IgD-negative memory B cell (primary cell): ENCODE measurements around the gene ZNF30. TPM values are rescaled to one million over a fixed set of nuclear protein-coding genes. Genes with fewer than 3 reads are reported as not detected.
"Not testable (repeated sequence)": the region's sequence is repeated elsewhere in the genome, so short reads cannot be mapped to it uniquely, and the experiment has no call there.

Source experiments
- H3K27ac Mint-ChIP-seq, 3 donors: one replicate each; pipeline ENCODE4 v1.8.0; 2020 to 2022; ENCODE audit warnings: mild to moderate bottlenecking in 3 of 3, mixed read lengths in 3 of 3, moderate library complexity in 1 of 3
- H3K27me3 Mint-ChIP-seq: one replicate; pipeline ENCODE4 v1.8.0; 2021; ENCODE audit warnings: mixed read lengths
- H3K36me3 Mint-ChIP-seq: one replicate; pipeline ENCODE4 v1.8.0; 2020; ENCODE audit warnings: mild to moderate bottlenecking, mixed read lengths
- H3K4me1 Mint-ChIP-seq, 3 donors: one replicate each; pipeline ENCODE4 v1.8.0; 2020 to 2022; ENCODE audit warnings: mixed read lengths in 3 of 3, mild to moderate bottlenecking in 1 of 3
- H3K4me3 Mint-ChIP-seq, 4 donors: one replicate each; pipeline ENCODE4 v1.8.0; 2020 to 2022; ENCODE audit warnings: mild to moderate bottlenecking in 4 of 4, mixed read lengths in 4 of 4, moderate library complexity in 3 of 4
- H3K9me3 Mint-ChIP-seq, 3 donors: one replicate each; pipeline ENCODE4 v1.8.0; 2020 to 2021; ENCODE audit warnings: mixed read lengths in 3 of 3, mild to moderate bottlenecking in 1 of 3
- polyA plus RNA-seq: library from polyadenylated mRNA; unstranded; fragments of 300-500 nt; fragmentation: Illumina TruSeq; gene quantifications from one replicate; pipeline ENCODE4 v1.2.3, GENCODE V29; 2021

Gene ZNF30
- 1.6 TPM for polyA plus RNA-seq

DNA sequence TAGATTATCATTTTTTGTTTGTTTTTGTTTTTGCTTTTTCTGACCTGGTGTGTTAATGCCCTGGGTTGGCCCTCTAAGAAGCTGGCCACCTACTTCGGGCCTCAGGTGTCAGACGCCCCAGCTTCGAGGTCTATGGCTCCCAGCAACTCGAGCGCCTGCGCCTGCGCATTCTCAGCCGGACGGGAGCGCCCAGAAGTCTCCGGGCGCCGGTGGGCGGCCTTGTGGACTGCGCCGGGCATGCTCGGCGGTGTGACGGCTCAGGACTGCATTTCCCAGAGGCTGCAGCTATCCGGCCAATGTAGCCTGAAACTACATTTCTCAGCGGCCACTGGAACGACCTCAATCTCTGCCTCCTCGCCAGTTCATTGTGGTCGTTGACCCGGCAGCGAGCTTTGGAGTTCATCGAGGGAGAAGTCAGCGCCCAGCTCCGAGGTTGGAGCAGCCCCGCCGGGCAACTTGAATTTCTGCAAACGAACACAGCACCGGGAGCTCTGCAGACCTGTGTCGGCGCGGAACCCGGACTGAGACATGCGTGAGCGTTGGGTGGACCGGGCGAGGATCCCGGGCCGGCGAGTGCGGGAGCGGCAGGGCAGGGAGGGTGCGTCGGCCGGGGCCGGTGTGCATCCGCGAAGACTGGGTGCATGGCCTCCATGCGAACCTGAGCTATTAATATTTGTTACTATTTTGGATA is at the start of gene ZNF30:
Gene ZNF30, plus strand, starts transcription at position 219 of the 691 bp plus-strand sequence. CDS start 3,045 bp downstream, outside the sequence.
- Mint-ChIP-seq H3K4me1 (peaks cover 7 to 12% (median 8%) of the 10 kb centered on the region in 3 donors), H3K36me3 (peaks cover 8% of the 10 kb centered on the region), H3K27me3 (no peaks in the 10 kb centered on the region), H3K27ac (peak within 1 kb of the TSS in 1 of 3 donors; percentile 75), H3K9me3 (no peaks in the 10 kb centered on the region), H3K4me3 (peak within 1 kb of the TSS; percentile 90 to 97 (median 94))

DNA sequence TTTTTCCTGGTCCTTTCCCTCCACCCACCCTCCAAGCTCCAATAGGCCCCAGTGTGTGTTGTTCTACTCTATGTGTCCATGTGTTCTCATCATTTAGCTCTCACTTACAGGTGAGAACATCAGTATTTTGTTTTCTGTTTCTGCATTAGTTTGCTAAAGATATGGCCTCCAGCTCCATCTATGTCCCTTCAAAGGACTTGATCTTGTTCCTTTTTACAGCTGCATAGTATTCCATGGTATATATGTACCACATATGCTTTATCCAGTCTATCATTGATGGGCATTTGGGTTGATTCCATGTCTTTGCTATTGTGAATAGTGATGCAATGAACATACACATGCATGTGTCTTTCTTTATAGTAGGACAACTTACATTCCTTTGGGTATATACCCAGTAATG is 47.1 kb upstream of the ZNF30 start:
- Mint-ChIP-seq H3K9me3 (peaks cover 0 to 11% (median 1%) of the 10 kb centered on the region in 3 donors), H3K36me3 (no peaks in the 10 kb centered on the region), H3K27ac (no peak overlapping the region), H3K4me3 (no peak overlapping the region), H3K4me1 (no peaks in the 10 kb centered on the region), H3K27me3 (peaks cover 6% of the 10 kb centered on the region)

DNA sequence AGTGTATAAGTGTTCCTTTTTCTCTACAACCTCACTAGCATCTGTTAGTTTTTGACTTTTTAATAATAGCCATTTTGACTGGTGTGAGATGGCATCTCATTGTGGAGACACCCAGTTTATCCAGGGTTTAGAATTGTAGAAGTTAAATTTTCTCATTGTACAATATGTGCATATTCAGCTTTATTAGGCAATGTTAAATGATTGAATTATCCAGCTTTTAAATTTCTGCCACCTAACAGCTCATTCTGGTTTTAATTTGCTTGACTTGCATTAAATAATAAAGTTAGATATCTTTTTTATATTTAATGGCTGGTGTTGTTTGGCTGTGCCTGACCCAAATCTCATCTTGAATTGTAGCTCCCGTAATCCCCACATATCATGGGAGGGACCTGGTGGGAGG is 46.7 kb upstream of the ZNF30 start:
- Mint-ChIP-seq H3K27me3 (peaks cover 6% of the 10 kb centered on the region), H3K4me3 (no peak overlapping the region), H3K4me1 (no peaks in the 10 kb centered on the region), H3K36me3 (no peaks in the 10 kb centered on the region), H3K9me3 (peaks cover 4 to 15% (median 6%) of the 10 kb centered on the region in 3 donors), H3K27ac (no peak overlapping the region)

DNA sequence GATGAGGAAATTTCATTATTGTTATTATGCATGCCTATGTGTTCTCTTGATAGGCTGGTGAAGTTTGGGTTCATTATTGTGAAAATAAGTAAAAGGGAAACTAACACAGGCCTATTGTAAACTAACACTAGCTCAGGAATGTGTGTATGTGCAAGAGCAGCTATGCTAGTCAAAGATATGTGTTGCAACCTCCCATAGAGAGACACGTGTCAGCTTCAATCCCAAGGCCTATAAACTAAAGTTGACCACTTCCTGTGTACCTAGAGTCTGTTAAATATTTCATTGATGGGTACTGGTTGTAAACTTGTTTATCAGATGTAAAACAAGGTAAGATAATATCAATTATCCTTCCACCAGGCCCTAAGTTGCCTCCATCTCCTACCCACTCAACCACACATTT is 44.7 kb upstream of the ZNF30 start:
- Mint-ChIP-seq H3K4me3 (no peak overlapping the region), H3K36me3 (no peaks in the 10 kb centered on the region), H3K27ac (no peak overlapping the region), H3K4me1 (no peaks in the 10 kb centered on the region), H3K27me3 (peaks cover 4% of the 10 kb centered on the region), H3K9me3 (peaks cover 8 to 28% (median 11%) of the 10 kb centered on the region in 3 donors)

DNA sequence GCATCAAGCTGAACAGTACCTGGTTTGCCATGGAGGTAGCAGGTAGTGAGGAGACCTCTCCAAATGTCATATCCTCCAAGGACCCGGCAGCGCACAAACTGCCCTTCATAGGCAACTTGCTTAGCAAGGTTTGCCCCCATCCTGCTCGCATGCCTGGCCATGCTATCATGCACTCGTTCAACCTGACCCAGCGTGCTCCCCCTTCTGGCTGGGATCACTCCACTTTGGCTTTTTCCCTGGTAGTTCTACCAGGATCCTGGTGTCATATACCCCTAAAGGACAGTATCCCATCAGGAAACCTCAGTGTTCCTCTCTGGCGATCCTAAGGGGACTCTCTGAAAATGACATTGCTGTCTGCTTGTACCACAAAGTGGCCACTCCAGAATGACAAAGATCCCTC is 38.6 kb upstream of the ZNF30 start:
- Mint-ChIP-seq H3K4me1 (no peaks in the 10 kb centered on the region), H3K27me3 (peaks cover 9% of the 10 kb centered on the region), H3K36me3 (peaks cover 1% of the 10 kb centered on the region), H3K4me3 (no peak overlapping the region), H3K27ac (no peak overlapping the region), H3K9me3 (peaks cover 9 to 28% (median 10%) of the 10 kb centered on the region in 3 donors)

DNA sequence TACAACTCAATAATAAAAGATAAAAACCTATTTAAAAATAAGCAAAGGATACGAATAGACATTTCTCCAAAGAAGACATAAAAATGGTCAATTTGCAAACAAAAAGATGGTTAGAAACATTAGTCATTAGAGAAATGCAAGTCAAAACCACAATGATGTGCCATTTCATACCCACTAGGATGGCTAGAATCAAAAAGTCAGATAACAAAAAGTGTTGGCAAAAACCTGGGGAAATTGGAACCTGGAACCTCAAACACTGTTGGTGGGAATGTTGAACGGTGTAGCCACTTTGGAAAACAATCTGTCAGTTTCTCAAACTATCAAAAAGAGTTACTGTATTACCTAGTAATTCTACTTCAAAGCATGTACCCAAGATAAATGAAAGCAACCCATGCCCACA is 26.5 kb upstream of the ZNF30 start:
- peaks cover 1% of the 10 kb centered on the region for H3K36me3 Mint-ChIP-seq
- no peaks in the 10 kb centered on the region for H3K4me1 Mint-ChIP-seq
- no peak overlapping the region for H3K27ac Mint-ChIP-seq
- peaks cover 0 to 6% (median 3%) of the 10 kb centered on the region in 3 donors for H3K9me3 Mint-ChIP-seq
- H3K27me3 Mint-ChIP-seq: peaks cover 10% of the 10 kb centered on the region
- no peak overlapping the region for H3K4me3 Mint-ChIP-seq

DNA sequence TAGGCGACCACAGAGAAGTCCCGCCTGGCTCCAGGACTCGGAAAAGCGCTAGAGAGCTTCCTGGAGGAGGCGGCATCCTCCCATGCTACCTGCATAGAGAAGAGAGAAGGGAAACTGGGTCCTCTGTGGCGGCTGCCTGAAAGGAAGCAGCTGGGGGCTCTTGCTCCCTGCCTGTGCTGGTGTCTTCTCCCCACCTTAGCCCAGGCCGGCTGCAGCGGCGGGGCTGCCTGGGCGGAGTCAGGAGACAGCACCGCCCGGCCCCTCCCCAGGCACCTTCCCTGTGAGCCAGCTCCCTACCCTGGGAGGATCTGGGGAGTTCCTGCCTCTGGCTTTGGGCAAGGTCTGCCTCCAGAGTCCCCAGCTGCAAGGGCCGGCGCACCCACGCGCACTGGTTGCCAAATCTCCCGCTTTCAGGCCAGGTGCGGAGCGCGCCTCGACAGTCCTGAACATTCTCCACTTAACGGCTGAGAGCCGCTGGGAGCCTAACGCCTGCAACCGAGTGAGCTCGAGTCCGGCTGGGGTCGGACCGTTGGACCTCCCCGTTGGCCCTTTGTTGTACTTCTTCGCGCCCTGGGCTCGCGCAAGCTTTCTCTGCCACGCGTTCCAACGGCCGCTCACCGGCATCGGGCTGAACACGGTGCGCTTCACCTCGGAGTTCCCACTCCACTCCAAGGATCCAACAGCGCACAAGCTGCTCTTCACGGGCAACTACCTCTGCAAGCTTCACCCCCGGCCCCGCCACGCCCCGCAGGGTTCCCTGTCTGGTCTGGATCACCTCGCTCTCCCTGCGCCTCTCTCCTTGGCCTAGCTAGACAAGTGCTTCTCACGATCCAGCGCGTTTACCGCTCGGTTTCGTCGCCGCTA is 21.8 kb upstream of the ZNF30 start:
- Mint-ChIP-seq H3K27me3 (peaks cover 40% of the 10 kb centered on the region), H3K4me3 (peak overlapping the region in 1 of 4 donors; percentile 23), H3K9me3 (peaks cover 0 to 6% (median 2%) of the 10 kb centered on the region in 3 donors)

DNA sequence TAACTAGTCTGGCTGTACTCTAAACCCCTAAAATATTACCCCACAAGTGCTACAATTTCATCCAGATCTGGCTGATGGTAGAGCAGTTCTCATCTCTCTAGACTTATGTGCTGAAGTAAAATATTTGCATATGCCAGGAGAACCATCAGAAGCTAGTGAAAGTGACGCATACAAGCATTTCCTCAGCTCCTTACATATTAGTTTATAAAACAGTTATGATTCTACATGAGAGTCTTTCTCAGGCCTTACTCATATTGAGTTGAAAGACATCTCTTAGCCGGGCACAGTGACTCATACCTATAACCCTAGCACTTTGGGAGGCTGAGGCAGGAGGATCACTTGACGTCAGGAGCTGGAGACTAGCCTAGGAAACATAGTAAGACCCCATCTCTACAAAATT is 15.9 kb upstream of the ZNF30 start:
- Mint-ChIP-seq H3K36me3 (no peaks in the 10 kb centered on the region), H3K27ac (no peak overlapping the region), H3K9me3 (peaks cover 0 to 8% (median 4%) of the 10 kb centered on the region in 3 donors), H3K4me1 (no peaks in the 10 kb centered on the region), H3K27me3 (peaks cover 24% of the 10 kb centered on the region), H3K4me3 (no peak overlapping the region)

More for the DNA sequence above, 21.8 kb upstream of the ZNF30 start:
- H3K36me3 Mint-ChIP-seq: peaks cover 1% of the 10 kb centered on the region
- H3K27ac Mint-ChIP-seq: no peak overlapping the region
- peaks cover 0 to 2% (median 0%) of the 10 kb centered on the region in 3 donors for H3K4me1 Mint-ChIP-seq

DNA sequence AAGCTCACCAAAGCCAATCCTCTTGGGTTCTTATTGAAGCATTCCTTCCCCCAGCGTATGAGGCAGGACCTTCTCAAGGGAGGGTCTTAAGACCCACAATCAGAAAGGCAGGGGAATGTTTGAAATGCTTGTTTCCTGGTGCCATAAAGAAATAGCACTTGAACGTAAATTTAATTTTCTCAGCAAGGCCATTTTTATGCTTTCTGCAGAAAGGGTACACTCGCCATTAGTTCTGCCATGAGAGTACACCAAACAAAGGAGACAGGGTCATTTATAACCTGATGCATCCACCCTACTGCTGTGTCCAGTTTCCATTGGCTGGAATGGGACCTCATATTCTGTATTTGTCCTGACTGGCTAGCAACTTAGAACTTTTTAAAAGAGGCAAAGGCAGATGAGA is 9.6 kb upstream of the ZNF30 start:
- H3K9me3 Mint-ChIP-seq: peaks cover 6 to 19% (median 16%) of the 10 kb centered on the region in 3 donors
- not testable (repeated sequence) for H3K4me3 Mint-ChIP-seq

DNA sequence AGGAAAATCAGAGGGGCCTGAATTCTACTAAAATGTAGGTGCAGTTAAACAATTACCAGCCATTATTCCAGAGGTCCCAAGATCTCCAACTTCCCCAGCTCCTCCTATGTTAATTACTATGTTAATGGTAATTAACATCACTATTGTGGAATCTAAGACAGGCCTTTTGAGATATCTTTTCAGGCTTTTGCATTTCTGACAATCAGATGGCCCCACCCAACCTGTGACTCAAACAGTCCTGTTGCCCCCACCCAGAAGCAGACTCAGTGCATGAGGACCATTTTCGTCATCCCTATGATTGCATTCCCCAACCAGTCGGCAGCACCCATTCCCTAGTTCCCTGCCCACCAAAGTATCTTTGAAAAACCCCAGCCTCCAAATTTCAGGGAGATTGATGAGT is 8.5 kb upstream of the ZNF30 start:
- Mint-ChIP-seq H3K4me3 (peak overlapping the region in 1 of 4 donors; percentile 11), H3K27ac (no peak overlapping the region), H3K9me3 (peaks cover 4 to 19% (median 16%) of the 10 kb centered on the region in 3 donors), H3K36me3 (no peaks in the 10 kb centered on the region), H3K27me3 (peaks cover 6% of the 10 kb centered on the region), H3K4me1 (no peaks in the 10 kb centered on the region)

More for the DNA sequence above, 9.6 kb upstream of the ZNF30 start:
- H3K4me1 Mint-ChIP-seq, H3K36me3 Mint-ChIP-seq, H3K27ac Mint-ChIP-seq, H3K27me3 Mint-ChIP-seq: not testable (repeated sequence)

DNA sequence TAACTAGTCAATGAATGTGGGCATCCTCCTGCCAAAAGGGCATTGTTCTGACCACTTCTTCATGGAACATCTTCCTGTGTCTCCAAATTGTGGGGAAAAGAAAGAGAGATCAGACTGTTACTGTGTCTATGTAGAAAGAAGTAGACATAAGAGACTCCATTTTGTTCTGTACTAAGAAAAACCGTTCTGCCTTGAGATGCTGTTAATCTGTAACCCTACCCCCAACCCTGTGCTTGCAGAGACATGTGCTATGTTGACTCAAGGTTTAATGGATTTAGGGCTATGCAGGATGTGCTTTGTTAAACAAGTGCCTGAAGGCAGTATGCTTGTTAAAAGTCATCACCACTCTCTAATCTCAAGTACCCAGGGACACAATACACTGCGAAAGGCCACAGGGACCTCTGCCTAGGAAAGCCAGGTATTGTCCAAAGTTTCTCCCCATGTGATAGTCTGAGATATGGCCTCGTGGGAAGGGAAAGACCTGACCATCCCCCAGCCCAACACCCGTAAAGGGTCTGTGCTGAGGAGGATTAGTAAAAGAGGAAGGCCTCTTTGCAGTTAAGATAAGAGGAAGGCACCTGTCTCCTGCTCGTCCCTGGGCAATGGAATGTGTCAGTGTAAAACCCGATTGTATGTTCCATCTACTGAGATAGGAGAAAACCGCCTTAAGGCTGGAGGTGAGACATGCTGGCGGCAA is 6.5 kb upstream of the ZNF30 start:
- H3K27me3 Mint-ChIP-seq, H3K27ac Mint-ChIP-seq, H3K4me3 Mint-ChIP-seq, H3K36me3 Mint-ChIP-seq, H3K4me1 Mint-ChIP-seq: not testable (repeated sequence)
- peaks cover 4 to 16% (median 14%) of the 10 kb centered on the region in 3 donors for H3K9me3 Mint-ChIP-seq

DNA sequence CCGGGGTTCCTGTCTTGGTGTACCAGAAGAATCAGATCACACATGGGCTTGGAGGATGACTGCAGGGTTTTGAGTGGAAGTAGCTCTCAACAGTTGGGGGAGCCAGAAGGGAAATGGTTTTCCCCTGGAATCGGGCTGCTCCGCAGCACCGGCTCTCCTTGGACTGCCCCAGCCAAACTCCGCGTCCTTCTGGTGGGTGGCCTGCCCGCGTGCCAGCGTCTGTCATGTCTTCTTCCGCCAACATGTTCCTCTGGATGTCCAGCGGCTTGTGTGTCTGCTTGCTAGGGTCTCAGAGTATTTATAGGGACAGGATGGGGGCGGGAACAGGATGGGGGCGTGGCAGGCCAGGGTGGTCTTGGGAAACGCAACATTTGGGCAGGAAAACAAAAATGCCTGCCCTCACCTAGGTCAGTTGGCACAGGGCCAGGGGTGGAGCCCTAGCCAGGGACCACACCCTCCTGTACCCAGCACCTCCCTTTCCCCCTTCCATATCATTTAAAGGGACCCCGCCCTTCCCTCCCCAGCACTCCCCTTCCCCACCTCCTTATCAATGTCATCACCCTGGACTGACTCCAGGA is 1.3 kb upstream of the ZNF30 start:
- Mint-ChIP-seq H3K36me3 (peaks cover 3% of the 10 kb centered on the region), H3K4me3 (peak overlapping the region in 1 of 4 donors; percentile 43), H3K4me1 (peaks cover 7 to 12% (median 8%) of the 10 kb centered on the region in 3 donors), H3K27me3 (peaks cover 3% of the 10 kb centered on the region), H3K9me3 (no peaks in the 10 kb centered on the region), H3K27ac (no peak overlapping the region)

DNA sequence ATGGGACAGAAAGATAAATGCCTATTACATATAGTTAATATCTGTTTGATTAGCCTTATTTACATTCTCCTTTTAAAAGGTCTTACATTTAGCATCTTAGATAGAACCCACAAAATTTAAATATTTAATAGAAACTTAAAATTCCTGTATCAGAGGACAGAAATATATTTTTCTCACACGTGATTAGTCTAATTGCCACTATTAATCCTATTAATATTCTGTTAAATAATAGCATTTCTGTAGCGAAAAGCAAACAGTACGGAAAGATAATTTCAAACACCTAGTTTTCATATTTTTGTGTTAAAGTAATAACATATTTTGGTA is 380 bp upstream of the ZNF30 start:
- Mint-ChIP-seq H3K36me3 (peaks cover 3% of the 10 kb centered on the region), H3K4me3 (peak overlapping the region; percentile 90 to 97 (median 94)), H3K9me3 (no peaks in the 10 kb centered on the region), H3K27ac (peak overlapping the region in 1 of 3 donors; percentile 75), H3K27me3 (no peaks in the 10 kb centered on the region), H3K4me1 (peaks cover 7 to 12% (median 8%) of the 10 kb centered on the region in 3 donors)

DNA sequence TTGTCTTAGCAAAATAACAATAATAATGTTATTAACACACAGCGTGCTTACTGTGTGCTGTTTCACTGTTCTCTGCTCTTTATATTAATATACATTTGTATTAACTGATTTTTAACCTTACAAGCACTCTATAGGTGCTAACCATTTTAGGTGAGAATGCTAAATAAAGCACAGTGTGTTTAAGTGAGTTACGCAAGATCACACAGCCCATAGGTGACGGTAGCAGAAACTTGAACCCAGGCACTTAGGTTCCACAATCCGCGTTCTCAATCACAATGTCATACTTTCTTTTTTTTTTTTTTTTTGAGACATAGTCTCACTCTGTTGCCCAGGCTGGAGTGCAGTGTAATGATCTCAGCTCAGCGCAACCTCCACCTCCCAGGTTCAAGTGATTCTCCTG is 5.8 kb downstream of the ZNF30 start:
- peaks cover 0 to 5% (median 2%) of the 10 kb centered on the region in 3 donors for H3K9me3 Mint-ChIP-seq
- H3K4me1 Mint-ChIP-seq: peaks cover 1 to 3% (median 2%) of the 10 kb centered on the region in 3 donors
- H3K4me3 Mint-ChIP-seq: no peak overlapping the region
- H3K27ac Mint-ChIP-seq: no peak overlapping the region
- peaks cover 30% of the 10 kb centered on the region for H3K36me3 Mint-ChIP-seq
- no peaks in the 10 kb centered on the region for H3K27me3 Mint-ChIP-seq

DNA sequence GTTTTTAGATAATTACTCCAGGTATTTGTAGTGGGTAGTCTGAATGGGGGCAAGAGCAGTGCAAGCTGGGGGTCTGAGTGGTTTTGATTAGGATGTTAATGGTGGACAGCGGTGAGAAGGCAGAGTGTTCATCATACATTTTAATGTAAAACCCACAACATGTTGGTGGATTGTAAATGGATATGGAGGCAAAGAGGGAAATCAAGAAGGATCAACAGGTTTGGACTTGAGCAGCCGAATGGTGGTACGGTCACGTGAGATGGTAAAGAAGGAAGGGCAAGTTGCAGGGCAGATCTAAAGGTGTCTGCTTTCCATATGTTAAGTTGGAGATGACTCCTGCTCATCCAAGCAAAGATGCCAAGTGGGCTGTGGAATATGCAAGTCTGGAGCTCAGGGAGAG is 9.5 kb downstream of the ZNF30 start:
- H3K27me3 Mint-ChIP-seq: no peaks in the 10 kb centered on the region
- peaks cover 26% of the 10 kb centered on the region for H3K36me3 Mint-ChIP-seq
- no peak overlapping the region for H3K27ac Mint-ChIP-seq
- H3K4me3 Mint-ChIP-seq: no peak overlapping the region
- no peaks in the 10 kb centered on the region for H3K4me1 Mint-ChIP-seq
- peaks cover 4 to 5% (median 4%) of the 10 kb centered on the region in 3 donors for H3K9me3 Mint-ChIP-seq
